PC-9 (cell line): ENCODE data around the gene THSD8.

ENCODE experiments used
- CTCF ChIP-seq: fragments of 200-600 bp; sonication (generic); conservative IDR thresholded peaks from 2 replicates; pipeline ENCODE4 v1.6.1; 2017; ENCODE audit warnings: mixed run types, antibody characterized with exemption, mild to moderate bottlenecking, moderate library complexity
- EZH2 ChIP-seq: fragments of 200-600 bp; sonication (generic); IDR thresholded peaks from 2 replicates; pipeline ENCODE4 v1.8.0; 2017; ENCODE audit warnings: antibody characterized with exemption, low read depth

GRCh38 chr19:12767666-12768065 is 34.2 kb upstream of the THSD8 start:
- TF ChIP-seq CTCF (no peak), EZH2 (no peak)
